Mucosa of descending colon (tissue), 3 donors: ENCODE results near the gene NOL7. TPM values are rescaled to one million over a fixed set of nuclear protein-coding genes. Genes with fewer than 3 reads are reported as not detected.
A peak's percentile ranks its signal among the peaks of the same experiment; 100 is the strongest.

Experiments
- ATAC-seq: fragments of 200-7000 bp; cut with Tn5 transposase; one replicate; pipeline ENCODE4 v1.9.1; 2020; ENCODE audit warnings: mild to moderate bottlenecking, moderate library complexity
- DNase-seq, 3 donors: peaks; one replicate each; pipeline ENCODE4 v3.0.0-alpha.2; 2020
- H3K36me3 ChIP-seq: fragments of 200-600 bp; one replicate; pipeline ENCODE4 v1.8.0; 2021; ENCODE audit warnings: low read depth, mild to moderate bottlenecking
- H3K4me1 ChIP-seq: fragments of 200-600 bp; one replicate; pipeline ENCODE4 v1.8.0; 2021; ENCODE audit warnings: low read depth, mild to moderate bottlenecking
- H3K4me3 ChIP-seq: fragments of 200-600 bp; one replicate; pipeline ENCODE4 v1.8.0; 2021; ENCODE audit warnings: mild to moderate bottlenecking
- H3K9me3 ChIP-seq: fragments of 200-600 bp; one replicate; pipeline ENCODE4 v1.8.0; 2021; ENCODE audit warnings: mild to moderate bottlenecking
- CTCF ChIP-seq: fragments of 200-600 bp; IDR thresholded peaks from one replicate; pipeline ENCODE4 v1.8.0; 2022; ENCODE audit warnings: antibody characterized with exemption, mild to moderate bottlenecking
- intact Hi-C, 2 donors: fragments of 100-400 bp; cut with DNase I in 1 of 2; cut with micrococcal nuclease in 1 of 2; formaldehyde crosslinking; loops; one replicate each; pipeline versions ENCODE4 v1.11.0 to v1.11.1; 2022; cut with DNase I, micrococcal nuclease
- total RNA-seq, 3 donors: library from RNA; stranded (reverse); fragmentation: NEBNext Ultra II Directional in 2 of 3; extraction: Animal tissue kit (Norgen Biotek cat#: 25700) in 2 of 3; gene quantifications; one replicate each; pipeline versions ENCODE4 v1.2.1 to v1.2.4, GENCODE V29; 2021 to 2023
- donor health status: DM: no; HTN: no; CAD: no; lungs with moderate emphysema.
- donor health status: DM: no; HTN: no; CAD: no.
- donor health status: DM: no; HTN: yes; CAD: no.

The NOL7 gene
- total RNA-seq, 3 donors from 2014 or later = 47.4 to 53.9 (median 49.0) TPM

GRCh38 chr6:13572951-13573654 is 42.0 kb upstream of the NOL7 start:
- Histone ChIP-seq H3K4me1 (peaks cover 3% of the 10 kb centered on the region), H3K4me3 (no peak overlapping the region), H3K36me3 (no peaks in the 10 kb centered on the region), H3K9me3 (no peaks in the 10 kb centered on the region)
- no peak for ATAC-seq
- no peak for TF ChIP-seq CTCF
- intact Hi-C loops = loop anchor here in 1 of 2 donors (10.0 kb wide), 1 partner anchor 238 kb away; no protein-coding TSS in a partner anchor
- no peak for DNase-seq

- Histone ChIP-seq H3K4me3 (peak overlapping the region; percentile 38), H3K9me3 (no peaks in the 10 kb centered on the region), H3K36me3 (no peaks in the 10 kb centered on the region), H3K4me1 (peaks cover 3% of the 10 kb centered on the region)
- no peak for TF ChIP-seq CTCF
- intact Hi-C loops = loop anchor here in 1 of 2 donors (10.0 kb wide), 1 partner anchor 239 kb away; no protein-coding TSS in a partner anchor
- no peak for ATAC-seq
- DNase-seq = peak; percentile 57 to 63 (median 60)
Measured at GRCh38 chr6:13573669-13574110, 41.4 kb upstream of the NOL7 start.

GRCh38 chr6:13574149-13574570 is 41.0 kb upstream of the NOL7 start:
- Histone ChIP-seq H3K9me3 (no peaks in the 10 kb centered on the region), H3K4me1 (peaks cover 3% of the 10 kb centered on the region), H3K4me3 (peak overlapping the region; percentile 38), H3K36me3 (no peaks in the 10 kb centered on the region)
- intact Hi-C loops = loop anchor here in 1 of 2 donors (10.0 kb wide), 1 partner anchor 239 kb away; no protein-coding TSS in a partner anchor
- DNase-seq = peak; percentile 93 to 96 (median 96)
- peak; percentile 94 for ATAC-seq
- TF ChIP-seq CTCF = peak; percentile 19

GRCh38 chr6:13574571-13575376 is 40.4 kb upstream of the NOL7 start, which contains the start of gene SIRT5:
SIRT5 (plus strand) TSS chr6:13574601; CDS start chr6:13584111, 9,510 bp downstream.
- intact Hi-C loops = loop anchor here in 1 of 2 donors (10.0 kb wide), 1 partner anchor 240 kb away; no protein-coding TSS in a partner anchor
- ATAC-seq = peak; percentile 84
- peak within 1 kb of the TSS; percentile 38 for H3K4me3 ChIP-seq
- no peak for TF ChIP-seq CTCF
- peaks cover 3% of the 10 kb centered on the region for H3K4me1 ChIP-seq
- peak; percentile 92 to 94 (median 93) for DNase-seq
- no peaks in the 10 kb centered on the region for H3K9me3 ChIP-seq
- no peaks in the 10 kb centered on the region for H3K36me3 ChIP-seq

- Histone ChIP-seq H3K4me1 (peaks cover 3% of the 10 kb centered on the region), H3K36me3 (no peaks in the 10 kb centered on the region), H3K9me3 (no peaks in the 10 kb centered on the region), H3K4me3 (no peak overlapping the region)
- peak; percentile 56 for TF ChIP-seq CTCF
- DNase-seq = no peak
- no peak for ATAC-seq
- intact Hi-C loops = loop anchor here in 1 of 2 donors (10.0 kb wide), 1 partner anchor 241 kb away; no protein-coding TSS in a partner anchor
Measured at GRCh38 chr6:13575377-13575775, 39.8 kb upstream of the NOL7 start.
